Stimulated activated CD4-positive, alpha-beta T cell treated with anti-CD3 and anti-CD28 coated beads, Interleukin-4, amount 100 ng/mL, for 4 hours (primary cell): ENCODE measurements around the gene CKS2.

Source experiments
- DNase-seq, 2 experiments: peaks; one replicate each; pipeline ENCODE4 v3.0.0-alpha.2; 2020

CKS2 gene

GRCh38 chr9:89351584-89352300, 40.7 kb downstream of the CKS2 start:
- DNase-seq: no peak

- DNase-seq: no peak
Observed at GRCh38 chr9:89352451-89352850, 41.5 kb downstream of the CKS2 start.

GRCh38 chr9:89352874-89353649, 42.1 kb downstream of the CKS2 start:
- DNase-seq: no peak

- DNase-seq: no peak
Observed at GRCh38 chr9:89353989-89354388, 43.0 kb downstream of the CKS2 start.

- no peak for DNase-seq
Observed at GRCh38 chr9:89354471-89354870, 43.5 kb downstream of the CKS2 start.

GRCh38 chr9:89356782-89357181, 45.8 kb downstream of the CKS2 start:
- no peak for DNase-seq

GRCh38 chr9:89357331-89358197, 46.6 kb downstream of the CKS2 start:
- no peak for DNase-seq

GRCh38 chr9:89358376-89358916, 47.5 kb downstream of the CKS2 start:
- DNase-seq: no peak

GRCh38 chr9:89358985-89359384, 48.0 kb downstream of the CKS2 start:
- no peak for DNase-seq

- no peak for DNase-seq
Observed at GRCh38 chr9:89359751-89360261, 48.8 kb downstream of the CKS2 start.

GRCh38 chr9:89360465-89360864, 49.5 kb downstream of the CKS2 start:
- DNase-seq: no peak

- DNase-seq: no peak
Observed at GRCh38 chr9:89361031-89361430, 50.0 kb downstream of the CKS2 start.

GRCh38 chr9:89361816-89362646, 51.0 kb downstream of the CKS2 start:
- DNase-seq: no peak

- DNase-seq: no peak
Observed at GRCh38 chr9:89362647-89363310, 51.8 kb downstream of the CKS2 start.

- no peak for DNase-seq
Observed at GRCh38 chr9:89363311-89363670, 52.3 kb downstream of the CKS2 start.

GRCh38 chr9:89363921-89364665, 53.1 kb downstream of the CKS2 start:
- DNase-seq: no peak

GRCh38 chr9:89364666-89365531, 53.9 kb downstream of the CKS2 start:
- no peak for DNase-seq

GRCh38 chr9:89365532-89365912, 54.5 kb downstream of the CKS2 start:
- no peak for DNase-seq
